GM11168 (cell line): ENCODE results near the gene NDUFB10.

Experiments used
- in situ Hi-C: fragments of 300-500 bp; cut with MboI; formaldehyde crosslinking; loops from one replicate; pipeline ENCODE4 v1.12.0; 2022; ENCODE audit warnings: low sequenced_read_pairs; ENCODE audit not compliant: unreplicated experiment

Gene NDUFB10

GRCh38 chr16:1965396-1966001, 6.2 kb downstream of the NDUFB10 start:
- in situ Hi-C loops: no loop called here

- in situ Hi-C loops: no loop called here
Observed at GRCh38 chr16:1966460-1966859, 7.1 kb downstream of the NDUFB10 start, which contains the start of gene RNF151. Gene RNF151, plus strand, starts transcription at chr16:1966856. Its CDS starts 26 bp downstream, at chr16:1966882.

- in situ Hi-C loops: no loop called here
Observed at GRCh38 chr16:1968146-1968953, 9.0 kb downstream of the NDUFB10 start.

- in situ Hi-C loops: no loop called here
Observed at GRCh38 chr16:1971796-1972489, 12.6 kb downstream of the NDUFB10 start, which contains the start of gene TBL3. Gene TBL3, plus strand, starts transcription at chr16:1972053. Its CDS starts 112 bp downstream, at chr16:1972165.

GRCh38 chr16:1972490-1972877, 13.1 kb downstream of the NDUFB10 start:
- in situ Hi-C loops: no loop called here

GRCh38 chr16:1973461-1974156, 14.3 kb downstream of the NDUFB10 start:
- in situ Hi-C loops: no loop called here

- in situ Hi-C loops: no loop called here
Observed at GRCh38 chr16:1974157-1975070, 15.1 kb downstream of the NDUFB10 start.

GRCh38 chr16:1975432-1976215, 16.3 kb downstream of the NDUFB10 start:
- in situ Hi-C loops: no loop called here

GRCh38 chr16:1976216-1976520, 16.8 kb downstream of the NDUFB10 start:
- in situ Hi-C loops: no loop called here

- in situ Hi-C loops: no loop called here
Observed at GRCh38 chr16:1976951-1977874, 17.9 kb downstream of the NDUFB10 start.

- in situ Hi-C loops: no loop called here
Observed at GRCh38 chr16:1977875-1978268, 18.5 kb downstream of the NDUFB10 start.

- in situ Hi-C loops: no loop called here
Observed at GRCh38 chr16:1978476-1979120, 19.3 kb downstream of the NDUFB10 start.

- in situ Hi-C loops: no loop called here
Observed at GRCh38 chr16:1979271-1980029, 20.1 kb downstream of the NDUFB10 start.

- in situ Hi-C loops: no loop called here
Observed at GRCh38 chr16:1980030-1980769, 20.9 kb downstream of the NDUFB10 start.

- in situ Hi-C loops: no loop called here
Observed at GRCh38 chr16:1980770-1981087, 21.4 kb downstream of the NDUFB10 start.

GRCh38 chr16:1981398-1981836, 22.1 kb downstream of the NDUFB10 start, which contains the start of gene NOXO1:
Gene NOXO1, minus strand, starts transcription at chr16:1981469. Its CDS starts 290 bp downstream, at chr16:1981179.
- in situ Hi-C loops: no loop called here
